T-cell (primary cell): ENCODE measurements around the gene NXPE2. TPM values are rescaled to one million over a fixed set of nuclear protein-coding genes. Genes with fewer than 3 reads are reported as not detected.

Experiments
- ATAC-seq, 4 experiments: fragments of 200-7000 bp in 3 of 4; fragments of 150-1000 bp in 1 of 4; cut with Tn5 transposase; replicated peaks in 1 of 4; 1 replicate in 3 of 4; 2 replicates in 1 of 4; pipeline ENCODE4 v1.10.0; 2021; ENCODE audit warnings: moderate library complexity in 3 of 4, mild to moderate bottlenecking in 2 of 4, moderate number of reproducible peaks in 1 of 4
- CTCF ChIA-PET, 2 donors: fragments of 300-600 bp; sonication (Branson Sonifier 250); formaldehyde crosslinking; loops; one replicate each; lab custom pipeline; 2022; ENCODE audit warnings: antibody characterized with exemption in 2 of 2; lab: Charles Lee
- POLR2A ChIA-PET, 2 donors: fragments of 300-600 bp; sonication (Branson Sonifier 250); formaldehyde crosslinking; loops; one replicate each; lab custom pipeline; 2022; ENCODE audit warnings: antibody characterized with exemption in 2 of 2; lab: Charles Lee
- DNase-seq, 35 experiments: peaks; one replicate each; pipeline versions ENCODE4 v3.0.0 to v3.0.0-alpha.2; 2013 to 2023
- H3K27ac ChIP-seq: one replicate; pipeline ENCODE4 v1.5.1; 2013; ENCODE audit warnings: low read length
- H3K27me3 ChIP-seq, 2 experiments: replicated peaks in 1 of 2; 1 replicate in 1 of 2; 2 replicates in 1 of 2; pipeline versions ENCODE4 v1.6.1 to v1.7.0; 2013; ENCODE audit warnings: low read length in 1 of 2, mixed read lengths in 1 of 2; ENCODE audit not compliant: control insufficient read depth in 2 of 2, insufficient read depth in 2 of 2; ENCODE audit errors: extremely low read depth in 1 of 2
- H3K36me3 ChIP-seq, 2 donors: 1 replicate in 1 of 2; 2 replicates in 1 of 2; pipeline versions ENCODE4 v1.6.1 to v1.7.0; 2013; ENCODE audit warnings: low read length in 1 of 2; ENCODE audit not compliant: control insufficient read depth in 2 of 2, insufficient read depth in 1 of 2; ENCODE audit errors: extremely low read depth in 1 of 2
- H3K4me1 ChIP-seq, 2 experiments: 1 replicate in 1 of 2; 2 replicates in 1 of 2; pipeline versions ENCODE4 v1.6.1 to v1.7.0; 2013; ENCODE audit warnings: low read length in 2 of 2, mixed read lengths in 1 of 2; ENCODE audit not compliant: insufficient read depth in 2 of 2, control insufficient read depth in 1 of 2; ENCODE audit errors: extremely low read depth in 1 of 2
- H3K4me3 ChIP-seq, 2 donors: 1 replicate in 1 of 2; 2 replicates in 1 of 2; pipeline versions ENCODE4 v1.5.1 to v1.7.0; 2013; ENCODE audit warnings: mild to moderate bottlenecking in 2 of 2, low read length in 1 of 2, moderate library complexity in 1 of 2; ENCODE audit not compliant: control insufficient read depth in 1 of 2; ENCODE audit errors: extremely low read depth in 1 of 2
- H3K9me3 ChIP-seq: 2 replicates; pipeline ENCODE4 v1.7.0; 2013
- H3K27ac Mint-ChIP-seq, 2 donors: one replicate each; pipeline ENCODE4 v1.8.0; 2020 to 2021; ENCODE audit warnings: mild to moderate bottlenecking in 2 of 2, mixed read lengths in 2 of 2
- H3K27me3 Mint-ChIP-seq, 2 donors: one replicate each; pipeline ENCODE4 v1.8.0; 2021 to 2022; ENCODE audit warnings: mixed read lengths in 2 of 2
- H3K36me3 Mint-ChIP-seq: one replicate; pipeline ENCODE4 v1.8.0; 2021; ENCODE audit warnings: mixed read lengths
- H3K4me1 Mint-ChIP-seq, 3 donors: one replicate each; pipeline ENCODE4 v1.8.0; 2020 to 2022; ENCODE audit warnings: mixed read lengths in 3 of 3, mild to moderate bottlenecking in 1 of 3
- H3K4me3 Mint-ChIP-seq, 3 donors: one replicate each; pipeline ENCODE4 v1.8.0; 2020 to 2022; ENCODE audit warnings: mild to moderate bottlenecking in 3 of 3, mixed read lengths in 3 of 3, moderate library complexity in 3 of 3
- H3K9me3 Mint-ChIP-seq, 3 donors: one replicate each; pipeline ENCODE4 v1.8.0; 2020 to 2022; ENCODE audit warnings: mixed read lengths in 3 of 3
- WGBS: methylation state at CpG from one replicate; pipeline ENCODE4 v1.1.5; 2013; ENCODE audit warnings: missing lambda C conversion rate; ENCODE audit not compliant: insufficient coverage; 5-methylcytosine and 5-hydroxymethylcytosine counted together
- total RNA-seq, 35 experiments: library from RNA in 6 of 35; stranded (reverse) in 6 of 35; fragments of 120-200 nt in 1 of 35; gene quantifications; one replicate each; pipeline versions ENCODE4 v1.2.1 to v1.2.4 and lab custom pipeline; 2013 to 2026

NXPE2 gene
- total RNA-seq, 5 donors from 2014 or later (not counting 1 experiment from before 2014, with no cell fraction given): 0.18 TPM; not detected in 4

- peaks cover 0 to 4% of the 10 kb centered on the region in 2 donors for H3K27me3 Mint-ChIP-seq
- ChIA-PET POLR2A (no interaction called here), CTCF (no interaction called here)
- Histone ChIP-seq H3K9me3 (no peaks in the 10 kb centered on the region), H3K27me3 (no peaks in the 10 kb centered on the region), H3K36me3 (no peaks in the 10 kb centered on the region), H3K4me3 (no peak overlapping the region), H3K27ac (no peak overlapping the region), H3K4me1 (no peaks in the 10 kb centered on the region)
- WGBS: no CpG with 5 or more reads among the region's 1 CpG
- no peaks in the 10 kb centered on the region for H3K36me3 Mint-ChIP-seq
- no peaks in the 10 kb centered on the region for H3K4me1 Mint-ChIP-seq
- DNase-seq: no peak
- H3K9me3 Mint-ChIP-seq: peaks cover 4 to 8% (median 4%) of the 10 kb centered on the region in 3 donors
- no peak overlapping the region for H3K27ac Mint-ChIP-seq
- no peak for ATAC-seq
- no peak overlapping the region for H3K4me3 Mint-ChIP-seq
These were observed 6.8 kb downstream of the NXPE2 start for GRCh38 chr11:114685097-114685496.

- H3K36me3 Mint-ChIP-seq: no peaks in the 10 kb centered on the region
- H3K27ac ChIP-seq: no peak overlapping the region
These were observed 27.1 kb downstream of the NXPE2 start for GRCh38 chr11:114705280-114706024.

DNA sequence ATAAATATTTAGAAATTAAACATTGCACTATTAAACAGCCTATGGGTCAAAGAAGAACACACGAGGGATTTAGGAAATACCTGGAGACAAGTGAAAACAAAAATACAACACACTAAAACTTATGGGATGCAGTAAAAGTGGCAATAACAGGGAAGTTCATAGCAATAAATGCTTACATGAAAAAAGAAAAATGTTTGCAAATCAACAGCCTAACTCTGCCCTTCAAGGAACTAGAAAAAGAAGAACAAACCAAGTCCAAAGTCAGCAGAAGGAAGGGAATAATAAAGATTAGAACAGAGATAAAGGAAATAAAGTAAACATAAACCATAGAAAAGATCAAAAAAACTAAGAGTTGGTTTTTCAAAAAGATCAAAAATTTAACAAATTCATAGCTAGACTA, 31.6 kb downstream of the NXPE2 start:
- no peak overlapping the region for H3K27ac Mint-ChIP-seq
- CTCF ChIA-PET: interaction anchor here in 1 of 2 donors (0.6 kb wide), 1 partner anchor 9 kb away, joined by 3 read pairs; no protein-coding TSS in a partner anchor
- H3K4me3 Mint-ChIP-seq: no peak overlapping the region
- Histone ChIP-seq H3K4me1 (no peaks in the 10 kb centered on the region), H3K9me3 (no peaks in the 10 kb centered on the region), H3K4me3 (no peak overlapping the region), H3K36me3 (no peaks in the 10 kb centered on the region), H3K27ac (no peak overlapping the region), H3K27me3 (no peaks in the 10 kb centered on the region)
- POLR2A ChIA-PET: no interaction called here
- no peaks in the 10 kb centered on the region for H3K4me1 Mint-ChIP-seq
- H3K36me3 Mint-ChIP-seq: no peaks in the 10 kb centered on the region
- H3K9me3 Mint-ChIP-seq: peaks cover 3 to 16% (median 4%) of the 10 kb centered on the region in 3 donors
- WGBS: no CpG with 5 or more reads among the region's 1 CpG
- peaks cover 2 to 10% of the 10 kb centered on the region in 2 donors for H3K27me3 Mint-ChIP-seq
- DNase-seq: no peak
- ATAC-seq: no peak

More at GRCh38 chr11:114705280-114706024, 27.1 kb downstream of the NXPE2 start:
- H3K27me3 Mint-ChIP-seq: peaks cover 4 to 15% of the 10 kb centered on the region in 2 donors
- no peak overlapping the region for H3K27ac Mint-ChIP-seq
- Histone ChIP-seq H3K4me3 (no peak overlapping the region), H3K9me3 (no peaks in the 10 kb centered on the region), H3K4me1 (no peaks in the 10 kb centered on the region), H3K27me3 (no peaks in the 10 kb centered on the region), H3K36me3 (no peaks in the 10 kb centered on the region)
- DNase-seq (no peak), ATAC-seq (no peak)
- WGBS: no CpG with 5 or more reads among the region's 4 CpGs
- ChIA-PET POLR2A (no interaction called here), CTCF (interaction anchor here in 1 of 2 donors (1.0 kb wide), 1 partner anchor 10 kb away, joined by 5 read pairs; no protein-coding TSS in a partner anchor)
- no peaks in the 10 kb centered on the region for H3K4me1 Mint-ChIP-seq
- peaks cover 2 to 10% (median 2%) of the 10 kb centered on the region in 3 donors for H3K9me3 Mint-ChIP-seq
- H3K4me3 Mint-ChIP-seq: no peak overlapping the region

GRCh38 chr11:114713756-114714155, 35.4 kb downstream of the NXPE2 start:
- DNase-seq (no peak), ATAC-seq (no peak)
- no peak overlapping the region for H3K27ac Mint-ChIP-seq
- H3K27me3 Mint-ChIP-seq: peaks cover 0 to 10% of the 10 kb centered on the region in 2 donors
- ChIA-PET CTCF (no interaction called here), POLR2A (no interaction called here)
- no peaks in the 10 kb centered on the region for H3K4me1 Mint-ChIP-seq
- no CpG with 5 or more reads among the region's 2 CpGs for WGBS
- H3K9me3 Mint-ChIP-seq: peaks cover 3 to 13% (median 4%) of the 10 kb centered on the region in 3 donors
- Histone ChIP-seq H3K36me3 (no peaks in the 10 kb centered on the region), H3K4me1 (no peaks in the 10 kb centered on the region), H3K4me3 (no peak overlapping the region), H3K27me3 (no peaks in the 10 kb centered on the region), H3K9me3 (no peaks in the 10 kb centered on the region), H3K27ac (no peak overlapping the region)
- H3K36me3 Mint-ChIP-seq: no peaks in the 10 kb centered on the region
- no peak overlapping the region for H3K4me3 Mint-ChIP-seq

DNA sequence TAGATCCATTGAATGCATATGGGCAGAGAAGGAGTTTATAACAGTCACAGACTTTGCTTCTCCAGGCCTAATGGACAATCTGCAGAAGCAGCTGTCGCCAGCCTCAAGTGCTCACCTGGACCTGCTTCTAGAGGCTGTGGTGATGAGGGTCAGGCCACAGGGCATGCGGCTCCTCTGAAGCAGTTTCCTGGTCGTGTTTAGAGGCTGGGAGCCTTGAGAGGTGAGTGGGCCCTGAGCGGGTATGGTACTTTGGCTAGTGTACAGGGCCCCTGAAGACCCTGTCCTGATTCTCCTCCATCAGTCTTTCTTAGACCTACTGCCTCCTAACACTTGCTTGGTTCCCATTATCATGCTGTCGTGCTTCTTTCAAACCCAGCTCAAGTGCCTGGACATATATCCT, 41.2 kb downstream of the NXPE2 start:
- Mint-ChIP-seq H3K27ac (no peak overlapping the region), H3K4me1 (no peaks in the 10 kb centered on the region), H3K27me3 (peaks cover 4 to 20% of the 10 kb centered on the region in 2 donors), H3K4me3 (no peak overlapping the region), H3K36me3 (no peaks in the 10 kb centered on the region), H3K9me3 (no peaks in the 10 kb centered on the region)
- POLR2A ChIA-PET: no interaction called here
- no peak for DNase-seq
- ATAC-seq: no peak
- 91% methylated on average over 3 of the region's 5 CpGs for WGBS
- no peak overlapping the region for H3K4me3 ChIP-seq
- no peaks in the 10 kb centered on the region for H3K9me3 ChIP-seq
- no peaks in the 10 kb centered on the region for H3K27me3 ChIP-seq
- no peak overlapping the region for H3K27ac ChIP-seq
- H3K36me3 ChIP-seq: no peaks in the 10 kb centered on the region
- CTCF ChIA-PET: no interaction called here
- H3K4me1 ChIP-seq: no peaks in the 10 kb centered on the region

DNA sequence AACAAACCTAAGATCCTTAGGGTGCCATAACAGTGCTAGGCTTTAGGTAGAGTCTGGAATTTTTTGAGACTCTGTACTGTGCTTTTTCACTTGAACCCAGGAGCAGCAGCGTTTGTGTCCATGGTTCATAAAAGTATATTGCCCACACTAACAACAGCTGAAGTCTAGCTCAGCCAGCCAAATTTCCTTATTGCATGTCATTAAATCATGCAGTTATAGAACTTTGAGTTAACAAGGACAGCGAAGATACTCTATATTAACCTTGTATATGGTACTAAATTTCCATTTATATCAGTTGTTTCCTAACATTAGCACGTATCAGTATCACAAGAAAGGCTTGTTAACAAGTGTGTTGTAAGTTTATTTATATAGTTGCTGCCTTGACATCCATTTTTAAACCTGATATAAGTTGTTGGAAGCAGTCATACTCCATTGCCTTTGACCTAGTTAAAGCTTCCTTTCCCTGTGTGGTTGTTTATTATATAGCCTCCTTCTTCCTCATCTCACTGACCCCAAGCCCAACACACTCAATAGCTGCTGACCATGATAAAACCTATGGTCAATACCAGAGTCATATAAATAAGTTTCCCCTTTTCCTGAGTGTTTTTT, 46.7 kb downstream of the NXPE2 start:
- WGBS: no CpG with 5 or more reads among the region's 3 CpGs
- POLR2A ChIA-PET: no interaction called here
- peaks cover 4 to 7% of the 10 kb centered on the region in 2 donors for H3K27me3 Mint-ChIP-seq

More for the DNA sequence above, 46.7 kb downstream of the NXPE2 start:
- Mint-ChIP-seq H3K9me3 (peaks cover 4 to 15% (median 9%) of the 10 kb centered on the region in 3 donors), H3K27ac (no peak overlapping the region), H3K36me3 (no peaks in the 10 kb centered on the region), H3K4me3 (no peak overlapping the region), H3K4me1 (no peaks in the 10 kb centered on the region)
- H3K27me3 ChIP-seq: no peaks in the 10 kb centered on the region
- DNase-seq: no peak
- CTCF ChIA-PET: no interaction called here
- H3K4me1 ChIP-seq: no peaks in the 10 kb centered on the region
- no peaks in the 10 kb centered on the region for H3K36me3 ChIP-seq
- H3K4me3 ChIP-seq: no peak overlapping the region
- no peak overlapping the region for H3K27ac ChIP-seq
- no peaks in the 10 kb centered on the region for H3K9me3 ChIP-seq
- ATAC-seq: no peak
